C4-2B (cell line): ENCODE data around the gene CCL27.

Experiments used
- ZFX ChIP-seq: fragments of 450-650 bp; IDR thresholded peaks from 2 replicates; pipeline ENCODE4 v1.6.1; 2017
- TF ChIP-seq, protein P1 (sequence below): fragments of 450-650 bp; conservative IDR thresholded peaks from 2 replicates; pipeline ENCODE4 v1.5.1; 2017; ENCODE audit warnings: mild to moderate bottlenecking

DNA sequence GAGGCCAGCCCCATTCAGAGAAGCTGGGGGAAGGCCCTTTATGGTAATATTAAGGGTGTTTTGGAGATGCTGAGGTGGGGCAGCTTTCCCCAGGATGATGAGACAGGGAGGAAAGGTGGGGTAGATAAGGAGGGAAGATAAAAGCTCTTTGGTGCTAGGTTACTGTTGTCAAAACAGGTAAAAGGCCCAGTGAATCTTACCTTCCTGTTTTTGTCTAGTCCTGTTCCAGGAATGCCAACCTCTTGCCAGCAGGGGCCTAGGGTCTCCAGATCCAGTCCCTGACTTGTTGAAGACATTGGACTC, 797 bp upstream of the CCL27 start:
- TF ChIP-seq, protein P1, sequence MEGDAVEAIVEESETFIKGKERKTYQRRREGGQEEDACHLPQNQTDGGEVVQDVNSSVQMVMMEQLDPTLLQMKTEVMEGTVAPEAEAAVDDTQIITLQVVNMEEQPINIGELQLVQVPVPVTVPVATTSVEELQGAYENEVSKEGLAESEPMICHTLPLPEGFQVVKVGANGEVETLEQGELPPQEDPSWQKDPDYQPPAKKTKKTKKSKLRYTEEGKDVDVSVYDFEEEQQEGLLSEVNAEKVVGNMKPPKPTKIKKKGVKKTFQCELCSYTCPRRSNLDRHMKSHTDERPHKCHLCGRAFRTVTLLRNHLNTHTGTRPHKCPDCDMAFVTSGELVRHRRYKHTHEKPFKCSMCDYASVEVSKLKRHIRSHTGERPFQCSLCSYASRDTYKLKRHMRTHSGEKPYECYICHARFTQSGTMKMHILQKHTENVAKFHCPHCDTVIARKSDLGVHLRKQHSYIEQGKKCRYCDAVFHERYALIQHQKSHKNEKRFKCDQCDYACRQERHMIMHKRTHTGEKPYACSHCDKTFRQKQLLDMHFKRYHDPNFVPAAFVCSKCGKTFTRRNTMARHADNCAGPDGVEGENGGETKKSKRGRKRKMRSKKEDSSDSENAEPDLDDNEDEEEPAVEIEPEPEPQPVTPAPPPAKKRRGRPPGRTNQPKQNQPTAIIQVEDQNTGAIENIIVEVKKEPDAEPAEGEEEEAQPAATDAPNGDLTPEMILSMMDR = no peak
- TF ChIP-seq ZFX = no peak
